Astrocyte of the spinal cord (primary cell): ENCODE data around the gene RPL19.

Experiments used
- DNase-seq: peaks from one replicate; pipeline ENCODE4 v3.0.0; 2011; ENCODE audit warnings: low read depth, low spot score
- H3K4me3 ChIP-seq: 2 replicates; pipeline ENCODE4 v1.5.1; 2011; ENCODE audit warnings: low read depth, mild to moderate bottlenecking, low read length, moderate library complexity
- in situ Hi-C: cut with HindIII; loops from 2 replicates; pipeline ENCODE4 v1.10.0; 2017; ENCODE audit warnings: low sequenced_read_pairs
- TF ChIP-seq, protein P1 (sequence below): IDR thresholded peaks from 2 replicates; pipeline ENCODE4 v1.5.1; 2012; ENCODE audit warnings: low read depth, mild to moderate bottlenecking, low read length, inconsistent platforms

Gene RPL19

GRCh38 chr17:39212195-39212810, 12.2 kb downstream of the RPL19 start:
- no peak for DNase-seq
- in situ Hi-C loops, result no loop called here
- TF ChIP-seq, protein P1, sequence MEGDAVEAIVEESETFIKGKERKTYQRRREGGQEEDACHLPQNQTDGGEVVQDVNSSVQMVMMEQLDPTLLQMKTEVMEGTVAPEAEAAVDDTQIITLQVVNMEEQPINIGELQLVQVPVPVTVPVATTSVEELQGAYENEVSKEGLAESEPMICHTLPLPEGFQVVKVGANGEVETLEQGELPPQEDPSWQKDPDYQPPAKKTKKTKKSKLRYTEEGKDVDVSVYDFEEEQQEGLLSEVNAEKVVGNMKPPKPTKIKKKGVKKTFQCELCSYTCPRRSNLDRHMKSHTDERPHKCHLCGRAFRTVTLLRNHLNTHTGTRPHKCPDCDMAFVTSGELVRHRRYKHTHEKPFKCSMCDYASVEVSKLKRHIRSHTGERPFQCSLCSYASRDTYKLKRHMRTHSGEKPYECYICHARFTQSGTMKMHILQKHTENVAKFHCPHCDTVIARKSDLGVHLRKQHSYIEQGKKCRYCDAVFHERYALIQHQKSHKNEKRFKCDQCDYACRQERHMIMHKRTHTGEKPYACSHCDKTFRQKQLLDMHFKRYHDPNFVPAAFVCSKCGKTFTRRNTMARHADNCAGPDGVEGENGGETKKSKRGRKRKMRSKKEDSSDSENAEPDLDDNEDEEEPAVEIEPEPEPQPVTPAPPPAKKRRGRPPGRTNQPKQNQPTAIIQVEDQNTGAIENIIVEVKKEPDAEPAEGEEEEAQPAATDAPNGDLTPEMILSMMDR, result no peak
- no peak overlapping the region for H3K4me3 ChIP-seq

DNA sequence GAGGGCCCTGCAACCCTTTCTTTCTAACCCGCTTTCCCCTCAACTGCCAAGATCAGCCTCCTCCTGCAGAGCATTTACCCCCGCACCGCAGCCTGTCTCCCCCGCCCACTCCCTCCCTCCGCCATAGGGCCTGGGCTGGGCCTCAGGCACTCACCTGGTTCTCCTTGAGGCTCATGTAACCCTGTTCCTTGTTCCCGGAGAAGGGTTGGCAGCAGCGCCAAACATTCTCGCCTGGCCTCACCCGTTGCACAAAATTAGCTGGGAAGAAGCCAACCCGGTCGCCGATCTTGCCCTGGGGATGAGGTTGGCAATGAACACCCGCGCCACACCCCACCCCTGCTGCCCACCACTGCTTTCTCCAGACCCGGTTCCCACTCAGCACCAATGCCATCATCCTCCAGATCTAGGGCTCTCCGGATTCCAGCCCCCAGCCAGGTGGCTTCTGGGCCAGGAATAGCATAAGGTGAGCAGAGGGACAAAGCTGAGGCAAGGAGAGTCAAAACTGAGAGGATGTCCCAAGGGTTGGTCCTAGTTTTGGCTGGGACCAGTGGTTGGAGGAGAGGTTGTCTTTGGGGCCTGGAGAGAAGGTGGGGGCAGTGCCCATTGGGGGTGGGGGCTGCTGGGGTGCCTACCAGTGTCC, 12.9 kb downstream of the RPL19 start:
- TF ChIP-seq, protein P1, result no peak
- in situ Hi-C loops, result no loop called here
- DNase-seq, result no peak
- H3K4me3 ChIP-seq, result no peak overlapping the region

DNA sequence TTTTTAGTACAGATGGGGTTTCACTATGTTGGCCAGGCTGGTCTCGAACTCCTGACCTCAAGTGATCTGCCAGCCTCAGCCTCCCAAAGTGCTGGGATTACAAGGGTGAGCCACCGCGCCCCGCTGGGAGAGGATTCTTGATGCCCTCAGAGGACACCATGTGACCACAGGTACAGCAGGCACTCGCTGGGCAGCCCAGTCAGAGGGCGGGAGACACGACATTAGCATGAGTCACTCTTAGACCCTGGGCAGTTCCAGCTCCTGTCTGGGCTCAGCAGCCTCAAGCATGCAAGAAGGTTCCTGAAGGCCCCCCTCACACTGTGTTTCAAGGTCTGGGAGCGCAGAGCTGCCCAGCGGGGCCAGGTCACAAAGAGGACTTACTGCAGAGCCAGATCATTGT, 13.8 kb downstream of the RPL19 start:
- TF ChIP-seq, protein P1, result no peak
- no peak for DNase-seq
- H3K4me3 ChIP-seq, result no peak overlapping the region
- in situ Hi-C loops, result no loop called here

DNA sequence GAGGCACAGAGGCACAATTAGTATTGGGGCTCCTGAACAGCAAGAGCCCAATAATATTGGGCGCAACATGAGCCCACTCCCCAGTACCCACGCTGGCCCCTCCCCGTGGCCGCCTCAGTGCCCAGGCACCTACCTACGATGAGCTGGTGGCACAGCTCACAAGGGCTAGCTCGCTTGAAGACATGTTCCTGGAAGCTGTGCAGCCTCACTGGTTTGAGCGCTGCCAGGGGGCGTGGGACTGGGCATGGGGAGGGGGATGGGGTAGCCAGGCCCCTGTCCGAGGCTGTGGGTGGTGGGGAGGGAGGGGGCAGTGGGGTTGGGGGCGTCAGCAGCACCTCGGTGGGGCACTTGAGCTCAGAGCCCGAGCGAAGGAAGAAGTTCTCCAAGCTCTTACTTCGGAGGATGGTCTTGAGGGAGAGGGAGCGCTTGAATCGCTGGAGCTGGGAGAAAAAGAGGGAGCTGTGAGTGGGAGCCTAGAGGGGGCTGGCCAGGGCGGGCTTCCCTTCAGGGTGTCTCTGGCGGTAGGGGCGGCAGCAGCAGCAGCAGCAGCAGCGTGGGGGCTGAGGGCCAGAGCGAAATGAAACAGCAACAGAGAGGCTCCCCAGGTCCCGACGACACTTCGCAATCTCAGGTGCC, 17.8 kb downstream of the RPL19 start:
- TF ChIP-seq, protein P1, result no peak
- in situ Hi-C loops, result no loop called here
- H3K4me3 ChIP-seq, result no peak overlapping the region
- no peak for DNase-seq

GRCh38 chr17:39218906-39219305, 18.8 kb downstream of the RPL19 start:
- in situ Hi-C loops, result no loop called here
- H3K4me3 ChIP-seq, result no peak overlapping the region
- TF ChIP-seq, protein P1, result no peak
- DNase-seq, result no peak

DNA sequence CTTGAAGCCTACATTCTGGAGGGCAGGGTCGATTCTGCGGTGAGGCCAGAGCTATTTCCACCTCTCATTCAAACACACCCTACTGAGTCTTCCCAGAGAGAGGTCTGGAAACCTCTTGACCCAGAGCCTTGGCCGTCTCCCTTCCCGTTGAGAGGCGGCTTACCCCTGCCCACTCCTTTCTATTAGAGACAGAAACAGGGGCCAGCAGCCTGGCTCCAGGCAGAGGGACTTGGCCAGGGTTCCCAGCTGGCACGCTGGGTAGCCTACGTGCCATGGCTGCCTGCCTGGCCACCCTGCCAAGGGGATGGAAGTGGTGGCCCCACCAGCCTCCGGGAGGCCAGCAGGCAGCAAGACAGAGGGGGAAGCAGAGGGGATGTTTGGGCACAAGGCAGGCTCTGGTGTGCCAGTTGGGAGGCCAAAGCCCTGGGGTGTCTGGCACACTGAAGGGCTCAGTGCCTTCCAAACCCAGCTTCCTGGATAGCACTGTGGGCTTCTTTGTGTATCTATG, 19.6 kb downstream of the RPL19 start:
- no peak for DNase-seq
- in situ Hi-C loops, result no loop called here
- TF ChIP-seq, protein P1, result no peak
- H3K4me3 ChIP-seq, result no peak overlapping the region
